Endodermal cell (in vitro differentiated cells): ENCODE results near the gene FAM120AOS. TPM values are rescaled to one million over a fixed set of nuclear protein-coding genes. Genes with fewer than 3 reads are reported as not detected.
A peak's percentile ranks its signal among the peaks of the same experiment; 100 is the strongest.

Experiments used
- DNase-seq: peaks from one replicate; pipeline ENCODE4 v3.0.0-alpha.2; 2017
- H3K27ac ChIP-seq: 2 replicates; pipeline ENCODE4 v1.5.1; 2013; ENCODE audit warnings: mild to moderate bottlenecking, low read depth, low read length, moderate library complexity
- H3K27me3 ChIP-seq: 2 replicates; pipeline ENCODE4 v1.6.1; 2013; ENCODE audit warnings: mild to moderate bottlenecking, low read length, moderate library complexity; ENCODE audit not compliant: insufficient read depth, control insufficient read depth, poor library complexity, severe bottlenecking
- H3K36me3 ChIP-seq: 2 replicates; pipeline ENCODE4 v1.7.0; 2013; ENCODE audit warnings: mild to moderate bottlenecking, low read length, moderate library complexity; ENCODE audit not compliant: control insufficient read depth, insufficient read depth
- H3K4me1 ChIP-seq: one replicate; pipeline ENCODE4 v1.7.0; 2013; ENCODE audit warnings: low read length; ENCODE audit not compliant: control insufficient read depth, insufficient read depth
- H3K4me3 ChIP-seq: 2 replicates; pipeline ENCODE4 v1.5.1; 2013; ENCODE audit warnings: mild to moderate bottlenecking, low read length, moderate library complexity
- H3K9ac ChIP-seq: 2 replicates; pipeline ENCODE4 v1.6.1; 2013; ENCODE audit warnings: mild to moderate bottlenecking, low read length, moderate library complexity; ENCODE audit not compliant: poor library complexity, severe bottlenecking; ENCODE audit errors: extremely low read depth
- H3K9me3 ChIP-seq: 2 replicates; pipeline ENCODE4 v1.6.1; 2013; ENCODE audit warnings: mild to moderate bottlenecking, low read length, moderate library complexity; ENCODE audit not compliant: control insufficient read depth
- H3K27ac Mint-ChIP-seq: 2 replicates; pipeline ENCODE4 v1.8.0; 2020; ENCODE audit warnings: mixed read lengths
- H3K27me3 Mint-ChIP-seq: 2 replicates; pipeline ENCODE4 v1.8.0; 2021; ENCODE audit warnings: mild to moderate bottlenecking, mixed read lengths; ENCODE audit not compliant: insufficient read depth
- H3K36me3 Mint-ChIP-seq: 2 replicates; pipeline ENCODE4 v1.8.0; 2020; ENCODE audit warnings: low read depth, mixed read lengths
- H3K4me1 Mint-ChIP-seq: 2 replicates; pipeline ENCODE4 v1.8.0; 2020; ENCODE audit warnings: mixed read lengths
- H3K4me3 Mint-ChIP-seq: 2 replicates; pipeline ENCODE4 v1.8.0; 2020; ENCODE audit warnings: mild to moderate bottlenecking, moderate library complexity, mixed read lengths
- H3K9me3 Mint-ChIP-seq: 2 replicates; pipeline ENCODE4 v1.8.0; 2020; ENCODE audit warnings: mild to moderate bottlenecking, mixed read lengths
- CTCF ChIP-seq: fragments of 200-600 bp; sonication (generic); conservative IDR thresholded peaks from 2 replicates; pipeline ENCODE4 v1.5.0; 2021; ENCODE audit warnings: antibody characterized with exemption, mild to moderate bottlenecking
- WGBS, 2 experiments: methylation state at CpG; one replicate each; pipeline versions ENCODE4 v1.1.5 to v1.1.7; 2013; ENCODE audit warnings: missing lambda C conversion rate in 2 of 2, mixed read lengths in 1 of 2; ENCODE audit not compliant: insufficient coverage in 1 of 2, insufficient read length in 1 of 2; 5-methylcytosine and 5-hydroxymethylcytosine counted together
- total RNA-seq, 2 donors: library from RNA; stranded (reverse); fragmentation: NEBNext Ultra II Directional in 1 of 2; extraction: Animal tissue kit (Norgen Biotek cat#: 25700) in 1 of 2; gene quantifications; 2 replicates in 1 of 2; 3 replicates in 1 of 2; pipeline ENCODE4 v1.2.1, GENCODE V29; 2021

The FAM120AOS gene
- total RNA-seq, 2 donors from 2014 or later = 44.9 to 47.0 TPM

- peaks cover 69% of the 10 kb centered on the region for H3K4me1 Mint-ChIP-seq
Observed at GRCh38 chr9:93465855-93466254, 12.5 kb upstream of the FAM120AOS start.

GRCh38 chr9:93464876-93465275, 11.5 kb upstream of the FAM120AOS start:
- 39% methylated on average over 2 of the region's 2 CpGs; no CpG with 5 or more reads in 1 of the 2 experiments for WGBS, 2 experiments
- Mint-ChIP-seq H3K27ac (peak overlapping the region; percentile 83), H3K27me3 (no peaks in the 10 kb centered on the region), H3K4me3 (no peak overlapping the region), H3K36me3 (peaks cover 3% of the 10 kb centered on the region), H3K9me3 (no peaks in the 10 kb centered on the region), H3K4me1 (peaks cover 70% of the 10 kb centered on the region)
- no peaks in the 10 kb centered on the region for H3K36me3 ChIP-seq
- peaks cover 5% of the 10 kb centered on the region for H3K4me1 ChIP-seq
- no peak for DNase-seq
- no peak overlapping the region for H3K27ac ChIP-seq
- H3K4me3 ChIP-seq = no peak overlapping the region
- TF ChIP-seq CTCF = no peak
- no peaks in the 10 kb centered on the region for H3K9me3 ChIP-seq
- no peak overlapping the region for H3K9ac ChIP-seq
- H3K27me3 ChIP-seq = no peaks in the 10 kb centered on the region

More at GRCh38 chr9:93465855-93466254, 12.5 kb upstream of the FAM120AOS start:
- H3K9ac ChIP-seq = no peak overlapping the region
- H3K27ac Mint-ChIP-seq = peak overlapping the region; percentile 25
- no peak overlapping the region for H3K27ac ChIP-seq
- H3K9me3 Mint-ChIP-seq = no peaks in the 10 kb centered on the region
- DNase-seq = no peak
- no peaks in the 10 kb centered on the region for H3K27me3 ChIP-seq
- H3K27me3 Mint-ChIP-seq = no peaks in the 10 kb centered on the region
- no peak for TF ChIP-seq CTCF
- WGBS, 2 experiments = 93 to 95% methylated on average over 4 to 6 of the region's 6 CpGs
- peaks cover 3% of the 10 kb centered on the region for H3K36me3 ChIP-seq
- peaks cover 5% of the 10 kb centered on the region for H3K4me1 ChIP-seq
- no peak overlapping the region for H3K4me3 Mint-ChIP-seq
- no peaks in the 10 kb centered on the region for H3K9me3 ChIP-seq
- H3K36me3 Mint-ChIP-seq = peaks cover 5% of the 10 kb centered on the region
- no peak overlapping the region for H3K4me3 ChIP-seq

GRCh38 chr9:93464395-93464794, 11.0 kb upstream of the FAM120AOS start:
- Histone ChIP-seq H3K9me3 (no peaks in the 10 kb centered on the region), H3K36me3 (no peaks in the 10 kb centered on the region), H3K4me1 (peaks cover 5% of the 10 kb centered on the region), H3K27me3 (no peaks in the 10 kb centered on the region), H3K9ac (no peak overlapping the region), H3K27ac (no peak overlapping the region), H3K4me3 (no peak overlapping the region)
- Mint-ChIP-seq H3K27me3 (no peaks in the 10 kb centered on the region), H3K36me3 (peaks cover 3% of the 10 kb centered on the region), H3K27ac (peak overlapping the region; percentile 83), H3K4me1 (peaks cover 73% of the 10 kb centered on the region), H3K4me3 (no peak overlapping the region), H3K9me3 (no peaks in the 10 kb centered on the region)
- 83 to 85% methylated on average over 2 of the region's 3 CpGs for WGBS, 2 experiments
- TF ChIP-seq CTCF = no peak
- no peak for DNase-seq
